Tibial nerve (tissue), 4 donors: ENCODE measurements around the gene LRTM2.

Experiments
- EP300 ChIP-seq, 2 donors: sonication (generic); formaldehyde crosslinking; IDR thresholded peaks; one replicate each; pipeline ENCODE4 v1.6.1; 2017; ENCODE audit warnings: antibody characterized with exemption in 2 of 2, mild to moderate bottlenecking in 1 of 2
- POLR2A ChIP-seq, 2 donors: fragments of 450-650 bp; IDR thresholded peaks; one replicate each; pipeline ENCODE4 v1.6.1; 2017; ENCODE audit warnings: antibody characterized with exemption in 2 of 2, mild to moderate bottlenecking in 2 of 2, moderate library complexity in 2 of 2
- TF ChIP-seq, protein P1 (sequence below), 5 experiments: fragments of 200-600 bp in 3 of 5; fragments of 450-650 bp in 2 of 5; sonication (generic) in 3 of 5; IDR thresholded peaks; one replicate each; pipeline ENCODE4 v1.5.1; 2016 to 2019; ENCODE audit warnings: antibody characterized with exemption in 5 of 5, mild to moderate bottlenecking in 3 of 5, moderate library complexity in 2 of 5

DNA sequence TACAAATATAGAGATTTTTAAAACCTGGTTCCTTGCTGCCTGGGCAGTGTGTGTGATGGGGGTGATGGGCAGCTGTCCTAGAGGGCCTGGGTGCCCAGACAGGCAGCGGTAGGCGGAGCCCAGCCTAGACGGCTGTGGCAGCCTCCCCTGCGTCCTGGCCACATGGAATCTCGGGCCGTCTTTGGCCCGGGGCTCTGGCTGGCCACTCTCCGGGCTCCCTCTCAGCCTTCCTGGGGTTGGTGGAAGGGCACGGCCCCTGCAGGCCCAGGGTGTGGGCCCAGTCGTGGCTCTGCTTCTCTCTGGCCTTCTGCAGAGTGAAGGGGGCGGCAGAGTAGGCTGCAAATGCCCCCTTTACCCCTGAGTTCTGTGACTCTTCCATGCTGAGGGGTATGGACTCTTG lies 2.3 kb downstream of the LRTM2 start:
- TF ChIP-seq, protein P1, sequence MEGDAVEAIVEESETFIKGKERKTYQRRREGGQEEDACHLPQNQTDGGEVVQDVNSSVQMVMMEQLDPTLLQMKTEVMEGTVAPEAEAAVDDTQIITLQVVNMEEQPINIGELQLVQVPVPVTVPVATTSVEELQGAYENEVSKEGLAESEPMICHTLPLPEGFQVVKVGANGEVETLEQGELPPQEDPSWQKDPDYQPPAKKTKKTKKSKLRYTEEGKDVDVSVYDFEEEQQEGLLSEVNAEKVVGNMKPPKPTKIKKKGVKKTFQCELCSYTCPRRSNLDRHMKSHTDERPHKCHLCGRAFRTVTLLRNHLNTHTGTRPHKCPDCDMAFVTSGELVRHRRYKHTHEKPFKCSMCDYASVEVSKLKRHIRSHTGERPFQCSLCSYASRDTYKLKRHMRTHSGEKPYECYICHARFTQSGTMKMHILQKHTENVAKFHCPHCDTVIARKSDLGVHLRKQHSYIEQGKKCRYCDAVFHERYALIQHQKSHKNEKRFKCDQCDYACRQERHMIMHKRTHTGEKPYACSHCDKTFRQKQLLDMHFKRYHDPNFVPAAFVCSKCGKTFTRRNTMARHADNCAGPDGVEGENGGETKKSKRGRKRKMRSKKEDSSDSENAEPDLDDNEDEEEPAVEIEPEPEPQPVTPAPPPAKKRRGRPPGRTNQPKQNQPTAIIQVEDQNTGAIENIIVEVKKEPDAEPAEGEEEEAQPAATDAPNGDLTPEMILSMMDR (IDR thresholded peaks at IDR 0.05), result no peak
- TF ChIP-seq POLR2A (IDR thresholded peaks at IDR 0.05) (no peak), EP300 (IDR thresholded peaks at IDR 0.05) (no peak)
